ENCODE results near the gene GPC3. TPM values are rescaled to one million over a fixed set of nuclear protein-coding genes. Genes with fewer than 3 reads are reported as not detected.

The GPC3 gene
- total RNA-seq, 2 experiments from 2014 or later: 0.43 to 0.49 TPM

DNA sequence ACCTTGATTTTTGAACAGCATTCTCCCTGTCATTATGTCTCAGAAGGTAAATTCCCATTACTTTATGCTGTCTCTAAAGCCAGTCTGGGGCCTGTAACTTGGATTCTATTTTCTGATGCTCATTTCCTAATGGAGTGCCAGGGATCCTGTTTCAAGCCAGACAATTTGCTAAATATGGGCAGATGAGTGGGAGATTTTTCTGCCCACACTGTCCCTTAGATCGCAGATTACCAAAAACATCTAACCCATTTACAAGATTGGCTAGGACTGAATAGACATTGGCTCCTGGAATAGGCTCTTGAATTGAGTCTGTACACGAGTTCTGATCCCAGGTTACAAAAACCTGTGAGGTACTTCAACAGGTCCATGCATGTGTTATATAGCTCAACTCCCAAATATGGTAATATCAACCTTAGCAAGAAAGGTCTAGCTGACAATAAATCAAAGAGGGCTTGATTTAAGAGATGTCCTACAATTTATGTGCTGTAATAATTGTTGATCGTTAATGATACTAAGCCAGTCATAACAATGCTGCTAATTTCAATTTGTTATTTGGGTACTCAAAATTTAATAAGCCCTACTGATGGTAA, 5.7 kb downstream of the GPC3 start:
- intact Hi-C loops (cut with micrococcal nuclease): no loop called here
- H3K9me3 Mint-ChIP-seq: no peaks in the 10 kb centered on the region
- H3K27me3 Mint-ChIP-seq (ENCODE audit: low read depth): peaks cover 12% of the 10 kb centered on the region
- H3K36me3 Mint-ChIP-seq (ENCODE audit: low read depth): no peaks in the 10 kb centered on the region
- no peak overlapping the region for H3K4me3 Mint-ChIP-seq
- H3K27ac Mint-ChIP-seq: no peak overlapping the region
- no peak for DNase-seq
- CTCF ChIA-PET: interaction anchor here (0.7 kb wide), 1 partner anchor 13 kb away, joined by 4 read pairs; no protein-coding TSS in a partner anchor
- peaks cover 3% of the 10 kb centered on the region for H3K4me1 Mint-ChIP-seq (ENCODE audit: low read depth)

DNA sequence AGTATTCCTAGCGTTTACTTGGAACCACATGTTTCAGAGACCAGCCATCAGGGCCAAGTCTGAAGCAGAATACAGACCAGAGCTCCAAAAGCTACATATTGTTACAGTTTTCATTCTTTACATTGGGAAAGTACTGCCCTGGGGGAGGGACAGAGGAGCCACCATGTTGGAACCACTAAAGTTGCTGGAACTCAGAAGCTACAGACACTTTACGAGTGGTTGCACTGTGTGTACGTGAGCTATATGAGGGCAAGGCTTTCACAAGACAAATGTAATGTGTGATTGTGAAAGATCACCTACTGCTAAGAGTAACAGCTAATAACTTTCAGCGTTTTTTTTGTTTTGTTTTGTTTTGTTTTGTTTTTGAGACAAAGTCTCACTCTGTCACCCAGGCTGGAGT, 11.7 kb downstream of the GPC3 start:
- Mint-ChIP-seq H3K4me3 (no peak overlapping the region), H3K27ac (no peak overlapping the region), H3K27me3 (ENCODE audit: low read depth) (no peaks in the 10 kb centered on the region), H3K4me1 (ENCODE audit: low read depth) (no peaks in the 10 kb centered on the region), H3K9me3 (no peaks in the 10 kb centered on the region), H3K36me3 (ENCODE audit: low read depth) (no peaks in the 10 kb centered on the region)
- intact Hi-C loops (cut with micrococcal nuclease): no loop called here
- no peak for DNase-seq
- CTCF ChIA-PET: no interaction called here

DNA sequence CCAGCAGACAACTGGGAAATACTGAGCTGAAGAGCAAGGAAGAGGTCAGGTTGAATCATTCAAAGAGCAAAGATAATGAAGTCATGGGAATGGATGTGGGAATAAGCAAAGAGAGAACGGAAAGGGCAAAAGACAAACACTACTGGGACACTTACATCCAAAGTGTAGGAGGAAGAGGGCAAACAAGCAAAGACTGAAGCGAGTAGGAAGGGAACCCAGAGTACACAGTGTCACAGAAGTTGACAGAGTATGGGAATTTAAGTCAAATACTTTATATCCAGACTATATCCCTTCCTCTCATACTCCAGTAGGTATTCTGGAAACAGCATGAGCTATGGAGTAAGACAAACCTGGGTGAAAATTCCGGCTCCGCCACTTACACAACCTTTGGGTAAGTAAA, 12.5 kb downstream of the GPC3 start:
- Mint-ChIP-seq H3K4me3 (no peak overlapping the region), H3K27me3 (ENCODE audit: low read depth) (no peaks in the 10 kb centered on the region), H3K27ac (no peak overlapping the region), H3K4me1 (ENCODE audit: low read depth) (no peaks in the 10 kb centered on the region), H3K9me3 (no peaks in the 10 kb centered on the region), H3K36me3 (ENCODE audit: low read depth) (no peaks in the 10 kb centered on the region)
- no peak for DNase-seq
- intact Hi-C loops (cut with micrococcal nuclease): no loop called here
- CTCF ChIA-PET: no interaction called here

DNA sequence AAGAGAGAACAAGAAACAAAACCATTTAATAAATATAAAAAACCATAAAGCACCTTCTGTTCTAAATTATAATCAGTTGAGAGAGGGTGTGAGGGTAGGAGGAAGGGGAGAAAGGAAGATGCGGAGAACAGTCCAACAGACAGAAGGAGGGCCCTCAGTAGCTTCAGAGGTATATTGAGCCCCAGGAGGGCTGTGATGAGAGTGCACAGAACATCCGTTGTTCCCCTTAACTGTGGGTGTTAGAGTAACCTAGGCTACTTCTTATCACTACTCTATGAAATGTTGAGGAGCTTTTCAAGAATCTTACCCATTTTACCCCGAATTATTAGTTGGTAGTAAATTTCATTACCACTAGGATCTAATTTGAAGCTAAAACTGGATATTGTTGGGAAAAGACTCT, 13.8 kb downstream of the GPC3 start:
- no peak for DNase-seq
- Mint-ChIP-seq H3K27ac (no peak overlapping the region), H3K4me1 (ENCODE audit: low read depth) (no peaks in the 10 kb centered on the region), H3K36me3 (ENCODE audit: low read depth) (no peaks in the 10 kb centered on the region), H3K4me3 (no peak overlapping the region), H3K27me3 (ENCODE audit: low read depth) (no peaks in the 10 kb centered on the region), H3K9me3 (no peaks in the 10 kb centered on the region)
- CTCF ChIA-PET: interaction anchor here (1.0 kb wide), 1 partner anchor 49 kb away, joined by 3 read pairs; no protein-coding TSS in a partner anchor
- intact Hi-C loops (cut with micrococcal nuclease): no loop called here

DNA sequence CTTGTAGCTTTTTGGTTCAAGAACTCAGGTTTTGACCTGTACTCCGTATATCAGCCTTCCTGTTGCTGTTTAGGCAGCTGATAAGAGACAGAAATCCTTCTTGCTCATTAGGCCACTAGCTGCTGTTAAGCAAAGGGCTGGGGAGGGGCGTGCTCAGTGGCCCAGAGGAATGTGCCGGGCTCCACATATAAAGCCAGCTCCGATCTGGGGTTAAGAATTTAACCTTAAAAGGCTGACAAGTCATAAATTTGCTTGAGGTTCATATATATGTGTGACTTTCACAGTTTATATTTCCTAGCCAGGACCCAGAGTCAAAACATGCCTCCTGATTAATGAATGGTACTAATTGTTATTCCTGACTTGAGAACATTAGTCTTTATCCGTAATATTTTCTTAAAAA, 15.3 kb downstream of the GPC3 start:
- H3K4me3 Mint-ChIP-seq: no peak overlapping the region
- DNase-seq: no peak
- no peaks in the 10 kb centered on the region for H3K36me3 Mint-ChIP-seq (ENCODE audit: low read depth)
- H3K27me3 Mint-ChIP-seq (ENCODE audit: low read depth): no peaks in the 10 kb centered on the region
- CTCF ChIA-PET: no interaction called here
- intact Hi-C loops (cut with micrococcal nuclease): no loop called here
- H3K4me1 Mint-ChIP-seq (ENCODE audit: low read depth): peaks cover 2% of the 10 kb centered on the region
- no peaks in the 10 kb centered on the region for H3K9me3 Mint-ChIP-seq
- no peak overlapping the region for H3K27ac Mint-ChIP-seq

DNA sequence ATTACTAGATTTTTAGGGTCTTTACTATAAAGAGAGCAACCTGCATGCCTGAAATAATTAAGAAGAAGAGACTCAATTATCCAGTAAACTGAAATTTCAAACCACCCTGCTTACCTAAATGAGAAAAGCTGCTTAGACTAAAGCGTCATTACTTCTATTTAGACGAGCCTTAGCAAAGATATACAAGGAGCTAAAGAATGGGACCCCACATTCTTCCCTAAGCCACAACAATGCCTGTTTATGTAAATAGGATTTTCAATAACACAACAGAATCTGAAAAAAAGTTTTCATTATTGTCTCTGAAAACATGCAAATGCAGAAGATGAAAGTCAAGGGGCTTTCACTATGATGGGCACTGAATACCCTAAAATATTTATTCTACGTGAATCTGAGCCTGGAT, 16.2 kb downstream of the GPC3 start:
- H3K9me3 Mint-ChIP-seq: no peaks in the 10 kb centered on the region
- no peak overlapping the region for H3K27ac Mint-ChIP-seq
- intact Hi-C loops (cut with micrococcal nuclease): loop anchor here (5.0 kb wide), 1 partner anchor 53 kb away; no protein-coding TSS in a partner anchor
- no peaks in the 10 kb centered on the region for H3K27me3 Mint-ChIP-seq (ENCODE audit: low read depth)
- CTCF ChIA-PET: no interaction called here
- no peaks in the 10 kb centered on the region for H3K36me3 Mint-ChIP-seq (ENCODE audit: low read depth)
- H3K4me3 Mint-ChIP-seq: no peak overlapping the region
- no peak for DNase-seq
- H3K4me1 Mint-ChIP-seq (ENCODE audit: low read depth): peaks cover 8% of the 10 kb centered on the region

DNA sequence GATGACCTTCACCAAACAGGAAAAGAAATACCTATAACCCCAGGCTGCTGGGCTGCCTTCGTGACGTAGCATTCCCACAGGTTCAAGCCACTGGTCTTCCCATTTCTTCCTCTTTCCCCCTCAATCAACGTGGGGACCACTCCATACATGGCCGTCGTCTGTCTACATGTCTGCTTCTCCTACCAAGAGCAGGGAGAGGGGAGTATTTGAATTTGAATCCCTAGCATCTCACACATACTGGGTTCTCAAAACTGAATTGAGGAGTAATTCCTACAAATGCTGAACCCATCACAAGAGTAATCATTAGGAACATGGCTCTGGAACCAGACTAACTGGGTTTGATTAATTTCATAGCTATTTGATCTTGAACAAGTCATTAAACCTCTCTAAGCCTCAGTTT, 17.3 kb downstream of the GPC3 start:
- Mint-ChIP-seq H3K27ac (no peak overlapping the region), H3K4me1 (ENCODE audit: low read depth) (peaks cover 8% of the 10 kb centered on the region), H3K4me3 (no peak overlapping the region), H3K27me3 (ENCODE audit: low read depth) (no peaks in the 10 kb centered on the region), H3K9me3 (no peaks in the 10 kb centered on the region), H3K36me3 (ENCODE audit: low read depth) (no peaks in the 10 kb centered on the region)
- intact Hi-C loops (cut with micrococcal nuclease): loop anchor here (5.0 kb wide), 1 partner anchor 54 kb away; no protein-coding TSS in a partner anchor
- DNase-seq: no peak
- CTCF ChIA-PET: no interaction called here

DNA sequence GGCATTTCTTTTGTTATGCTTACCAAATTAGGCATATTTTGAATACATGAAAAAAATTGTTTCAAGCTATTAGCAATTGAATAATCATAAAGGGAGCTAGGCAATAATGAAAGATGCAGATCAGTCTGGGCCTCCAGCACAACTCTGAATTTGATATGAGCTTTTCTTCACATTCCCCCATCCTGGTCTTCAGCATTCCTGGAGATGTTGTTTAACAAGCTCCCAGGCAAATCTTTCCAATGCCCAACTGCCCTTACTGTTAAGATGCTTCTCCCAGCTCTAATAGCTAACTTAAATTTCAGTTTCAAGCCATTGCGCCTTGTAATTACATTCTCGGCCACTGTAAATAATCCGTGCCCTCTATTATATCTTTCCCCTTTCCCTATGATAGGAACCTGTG, 19.2 kb downstream of the GPC3 start:
- Mint-ChIP-seq H3K9me3 (no peaks in the 10 kb centered on the region), H3K27me3 (ENCODE audit: low read depth) (no peaks in the 10 kb centered on the region), H3K4me3 (no peak overlapping the region), H3K27ac (no peak overlapping the region), H3K36me3 (ENCODE audit: low read depth) (no peaks in the 10 kb centered on the region), H3K4me1 (ENCODE audit: low read depth) (peaks cover 8% of the 10 kb centered on the region)
- CTCF ChIA-PET: interaction anchor here (0.6 kb wide), 1 partner anchor 13 kb away, joined by 4 read pairs; no protein-coding TSS in a partner anchor
- intact Hi-C loops (cut with micrococcal nuclease): loop anchor here (5.0 kb wide), 1 partner anchor 56 kb away; no protein-coding TSS in a partner anchor
- no peak for DNase-seq

DNA sequence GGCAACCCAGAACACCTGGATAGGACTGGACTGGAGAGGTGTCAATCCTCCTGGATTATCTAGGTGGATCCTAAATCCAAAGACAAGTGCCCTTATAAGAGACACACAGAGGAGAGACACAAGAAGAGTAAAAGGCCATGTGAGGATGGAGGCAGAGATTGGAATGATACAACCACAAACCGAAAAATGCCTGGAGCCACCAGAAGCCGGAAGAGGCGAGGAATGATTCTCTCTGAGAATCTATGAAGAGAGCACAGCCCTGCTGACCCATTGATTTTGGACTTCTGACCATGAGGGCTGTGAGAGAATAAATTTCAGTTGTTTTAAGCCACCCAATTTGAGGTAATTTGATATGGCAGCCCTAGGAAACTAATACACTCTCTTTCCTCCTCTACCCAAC, 20.1 kb downstream of the GPC3 start:
- H3K4me3 Mint-ChIP-seq: no peak overlapping the region
- H3K9me3 Mint-ChIP-seq: no peaks in the 10 kb centered on the region
- DNase-seq: no peak
- peaks cover 8% of the 10 kb centered on the region for H3K4me1 Mint-ChIP-seq (ENCODE audit: low read depth)
- no peak overlapping the region for H3K27ac Mint-ChIP-seq
- no peaks in the 10 kb centered on the region for H3K36me3 Mint-ChIP-seq (ENCODE audit: low read depth)
- intact Hi-C loops (cut with micrococcal nuclease): loop anchor here (5.0 kb wide), 1 partner anchor 57 kb away; no protein-coding TSS in a partner anchor
- H3K27me3 Mint-ChIP-seq (ENCODE audit: low read depth): no peaks in the 10 kb centered on the region
- CTCF ChIA-PET: no interaction called here

DNA sequence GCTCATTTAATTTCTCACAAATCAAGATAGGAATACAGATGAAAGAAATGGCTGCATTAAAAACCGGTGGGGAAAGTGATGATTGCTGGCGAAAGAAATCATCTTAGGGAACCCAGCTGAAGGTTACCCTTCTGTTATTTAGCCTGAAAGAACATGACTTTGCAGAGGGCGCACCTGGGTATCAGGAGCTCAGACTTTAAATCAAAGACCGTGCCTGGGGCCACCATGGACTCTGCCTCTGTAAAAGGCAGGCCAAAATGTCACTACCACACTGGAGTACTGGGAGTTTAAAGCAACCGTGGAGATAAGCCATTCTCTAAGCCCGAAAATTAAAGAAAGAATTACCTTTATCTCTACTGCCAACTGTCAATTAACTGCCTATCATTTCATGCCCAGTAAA, 24.3 kb downstream of the GPC3 start:
- CTCF ChIA-PET: no interaction called here
- Mint-ChIP-seq H3K4me3 (no peak overlapping the region), H3K27me3 (ENCODE audit: low read depth) (no peaks in the 10 kb centered on the region), H3K36me3 (ENCODE audit: low read depth) (no peaks in the 10 kb centered on the region), H3K27ac (no peak overlapping the region), H3K4me1 (ENCODE audit: low read depth) (peaks cover 8% of the 10 kb centered on the region), H3K9me3 (no peaks in the 10 kb centered on the region)
- no peak for DNase-seq
- intact Hi-C loops (cut with micrococcal nuclease): no loop called here

DNA sequence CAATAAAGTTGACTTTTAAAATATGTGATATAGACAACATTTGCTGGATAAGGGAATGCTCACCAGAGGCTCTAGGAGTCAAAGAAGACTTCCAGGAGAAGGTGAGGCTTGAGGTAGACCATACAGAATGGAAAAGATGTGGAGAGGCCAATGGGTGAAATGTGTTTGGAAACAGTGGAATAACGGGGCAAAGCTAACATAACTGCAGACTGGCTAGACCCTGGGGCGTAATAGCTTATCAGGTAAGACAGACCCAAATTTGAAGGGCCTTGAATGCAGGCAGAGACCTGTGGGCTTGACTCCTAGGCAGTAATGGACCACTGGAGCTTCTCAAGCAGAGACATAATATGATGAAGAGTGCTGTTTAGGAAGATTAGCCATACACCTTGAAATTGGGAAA, 25.4 kb downstream of the GPC3 start:
- Mint-ChIP-seq H3K9me3 (no peaks in the 10 kb centered on the region), H3K4me3 (no peak overlapping the region), H3K27ac (no peak overlapping the region), H3K4me1 (ENCODE audit: low read depth) (peaks cover 5% of the 10 kb centered on the region), H3K27me3 (ENCODE audit: low read depth) (no peaks in the 10 kb centered on the region), H3K36me3 (ENCODE audit: low read depth) (no peaks in the 10 kb centered on the region)
- no peak for DNase-seq
- intact Hi-C loops (cut with micrococcal nuclease): no loop called here
- CTCF ChIA-PET: no interaction called here

DNA sequence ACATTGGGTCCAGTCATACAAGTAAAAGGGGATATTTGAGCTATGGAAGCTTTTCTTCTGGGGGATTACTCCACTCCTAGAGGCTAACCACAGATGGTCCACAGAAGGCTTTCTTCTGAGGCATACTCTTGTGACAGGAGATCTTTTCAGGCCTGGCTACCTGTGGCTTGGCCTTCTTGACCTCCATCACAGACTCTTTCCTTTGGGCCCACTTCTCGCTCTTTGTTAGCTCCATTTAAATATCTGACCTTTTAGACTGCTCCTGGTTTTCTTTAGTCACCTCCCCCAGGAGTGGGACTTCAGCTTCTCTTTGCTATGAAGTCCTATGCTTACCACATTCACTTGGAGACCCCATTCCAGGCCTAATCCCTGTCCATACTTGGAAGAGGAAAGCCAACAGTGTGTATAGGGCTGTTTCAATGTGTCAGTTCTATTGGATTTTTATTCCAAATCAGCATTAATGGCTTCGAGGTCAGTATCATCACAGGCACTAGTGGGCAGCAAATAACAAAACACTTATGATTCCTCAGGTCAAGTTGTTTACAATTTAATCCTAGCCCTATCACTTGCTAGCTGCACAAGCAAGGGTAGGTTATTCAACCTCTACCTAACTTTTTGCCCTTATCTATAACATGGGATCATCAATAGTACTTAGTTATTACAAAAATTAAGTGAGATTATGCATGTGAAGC, 26.3 kb downstream of the GPC3 start:
- H3K4me3 Mint-ChIP-seq: no peak overlapping the region
- H3K27ac Mint-ChIP-seq: no peak overlapping the region
- H3K9me3 Mint-ChIP-seq: no peaks in the 10 kb centered on the region
- intact Hi-C loops (cut with micrococcal nuclease): no loop called here
- H3K36me3 Mint-ChIP-seq (ENCODE audit: low read depth): no peaks in the 10 kb centered on the region
- CTCF ChIA-PET: no interaction called here
- no peaks in the 10 kb centered on the region for H3K27me3 Mint-ChIP-seq (ENCODE audit: low read depth)
- no peaks in the 10 kb centered on the region for H3K4me1 Mint-ChIP-seq (ENCODE audit: low read depth)
- DNase-seq: no peak
